ENCODE results near the gene TCF4.

TCF4 gene

GRCh38 chr18:55219059-55219458 is 368.9 kb downstream of the TCF4 start:
- DNase-seq = no peak

GRCh38 chr18:55214969-55215368 is 373.0 kb downstream of the TCF4 start:
- no peak for DNase-seq

DNA sequence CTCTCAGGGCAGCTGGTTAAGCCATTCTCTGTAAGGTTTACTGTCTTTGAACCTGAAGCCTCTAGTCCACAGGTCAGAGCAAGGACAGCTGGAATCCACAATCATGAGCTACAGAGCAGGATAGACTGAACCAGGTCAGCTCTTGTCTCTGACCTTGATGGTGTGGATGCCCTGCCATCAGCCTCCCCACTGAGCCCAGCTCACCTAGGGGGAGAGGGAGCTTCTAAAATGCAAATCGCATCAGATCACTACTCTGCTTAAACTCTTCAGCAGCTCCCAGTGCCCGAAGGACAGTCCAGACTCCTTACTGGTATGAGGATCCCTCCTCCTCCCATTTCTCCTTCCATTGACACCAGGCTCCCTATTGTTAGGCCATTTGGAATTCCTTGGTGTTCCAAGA is 373.5 kb downstream of the TCF4 start:
- DNase-seq = no peak

GRCh38 chr18:55213586-55213985 is 374.4 kb downstream of the TCF4 start:
- DNase-seq = no peak

DNA sequence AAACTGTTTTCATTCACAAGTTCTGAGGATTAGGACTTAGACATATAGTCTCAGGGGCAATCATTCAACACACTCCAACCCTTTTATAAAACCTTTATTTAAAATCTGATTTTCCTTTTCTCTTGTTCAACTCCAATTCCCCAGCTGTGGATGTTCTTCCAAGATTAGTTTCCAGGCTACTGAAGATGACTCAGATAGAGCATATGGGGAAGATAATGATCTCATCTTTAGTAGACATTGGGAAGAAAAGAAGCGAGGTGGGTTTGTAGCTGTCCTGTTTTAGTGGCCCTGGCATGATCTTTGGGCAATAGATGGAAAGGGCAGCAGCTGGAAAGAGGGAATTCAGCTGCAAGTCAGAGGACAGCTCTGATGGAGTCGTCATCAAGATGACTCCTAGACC is 381.1 kb downstream of the TCF4 start:
- DNase-seq = no peak

DNA sequence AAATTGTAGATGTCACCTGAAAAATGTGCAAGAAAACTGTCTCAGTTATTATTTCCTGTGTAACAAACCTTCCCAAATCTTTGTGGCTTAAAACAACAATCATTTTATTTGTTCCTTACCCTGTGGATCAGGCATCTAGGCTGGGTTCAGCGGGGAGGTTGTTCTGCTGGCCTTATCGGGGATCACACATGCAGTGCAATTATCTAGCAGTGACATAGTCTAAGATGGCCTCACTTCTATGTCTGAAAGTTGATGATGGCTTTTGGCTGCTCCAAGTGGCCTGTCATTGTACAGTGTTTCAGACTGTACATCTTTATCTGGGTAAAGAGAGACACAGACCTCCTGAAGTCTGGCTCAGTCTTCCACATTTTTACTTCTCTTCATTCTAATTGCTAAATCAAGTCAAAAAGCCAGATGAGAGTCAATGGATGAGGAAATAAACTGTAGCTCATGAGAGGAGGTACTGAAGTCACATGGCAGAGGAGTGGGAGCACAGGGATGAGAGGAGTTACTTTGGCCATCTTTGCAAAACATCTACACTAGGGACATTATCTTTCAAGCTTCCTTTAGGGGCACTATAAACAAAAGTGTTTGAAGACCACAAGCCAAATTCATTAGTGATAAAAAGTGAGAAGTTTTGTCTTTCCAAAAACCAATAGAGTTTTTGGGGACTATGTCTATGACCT is 385.6 kb downstream of the TCF4 start:
- no peak for DNase-seq

- DNase-seq = no peak
These were observed 388.6 kb downstream of the TCF4 start for GRCh38 chr18:55199291-55199963.

GRCh38 chr18:55195863-55196262 is 392.1 kb downstream of the TCF4 start:
- no peak for DNase-seq

DNA sequence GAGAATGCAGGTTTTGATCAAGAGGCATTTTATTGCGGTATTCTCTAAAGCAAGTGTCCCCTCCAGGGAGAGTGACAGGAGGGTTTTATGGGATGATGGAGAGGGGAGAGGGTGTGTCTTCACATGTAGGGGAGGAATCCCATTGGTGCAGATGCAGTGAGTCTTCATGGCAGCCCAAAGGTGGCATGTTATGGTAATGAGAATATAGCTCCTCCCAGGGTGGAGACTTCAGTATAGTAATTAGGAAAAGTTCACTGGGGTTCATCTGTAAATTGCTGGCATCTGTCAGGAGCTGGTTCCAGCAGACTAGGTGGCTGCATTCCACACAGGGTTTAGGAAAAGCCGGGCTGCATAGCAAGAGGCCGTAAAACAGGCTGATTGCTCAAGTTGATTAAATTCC is 398.0 kb downstream of the TCF4 start:
- DNase-seq = no peak

GRCh38 chr18:55186588-55186987 is 401.4 kb downstream of the TCF4 start:
- DNase-seq = no peak

- DNase-seq = no peak
These were observed 402.6 kb downstream of the TCF4 start for GRCh38 chr18:55185391-55185790.

- no peak for DNase-seq
These were observed 408.2 kb downstream of the TCF4 start for GRCh38 chr18:55179835-55180234.

DNA sequence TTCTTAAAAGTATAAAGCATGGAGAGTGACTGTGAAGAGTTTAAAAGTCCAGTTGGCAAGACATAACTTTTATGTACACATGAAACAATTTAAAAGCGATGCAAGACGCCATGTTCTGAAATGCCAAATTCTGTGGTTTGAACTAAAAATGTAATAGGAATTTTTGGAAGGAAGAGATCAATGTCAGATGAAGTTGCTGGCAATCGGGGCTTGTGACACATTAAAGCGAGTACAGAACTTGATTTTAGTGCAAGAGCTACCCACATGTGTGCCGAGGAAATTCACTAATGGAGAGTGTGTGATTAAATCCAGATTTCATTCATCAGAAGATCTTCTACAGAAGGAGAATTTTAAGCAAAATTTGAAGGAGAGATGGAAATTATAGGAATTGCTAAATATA is 408.6 kb downstream of the TCF4 start:
- DNase-seq = no peak

- DNase-seq = no peak
These were observed 414.7 kb downstream of the TCF4 start for GRCh38 chr18:55173291-55173690.
